GM21381 (cell line): ENCODE results near the gene ISLR.

Source experiments
- ATAC-seq: cut with Tn5 transposase; IDR thresholded peaks from one replicate; pipeline ENCODE4 v1.9.1; 2021; ENCODE audit warnings: mild to moderate bottlenecking, moderate library complexity; ENCODE audit not compliant: unreplicated experiment

Gene ISLR

GRCh38 chr15:74192751-74193150, 19.2 kb downstream of the ISLR start:
- ATAC-seq: no peak

- ATAC-seq: no peak
Measured at GRCh38 chr15:74193299-74193718, 19.8 kb downstream of the ISLR start.

GRCh38 chr15:74193905-74194304, 20.4 kb downstream of the ISLR start:
- no peak for ATAC-seq

GRCh38 chr15:74194572-74195559, 21.4 kb downstream of the ISLR start:
- ATAC-seq: no peak

DNA sequence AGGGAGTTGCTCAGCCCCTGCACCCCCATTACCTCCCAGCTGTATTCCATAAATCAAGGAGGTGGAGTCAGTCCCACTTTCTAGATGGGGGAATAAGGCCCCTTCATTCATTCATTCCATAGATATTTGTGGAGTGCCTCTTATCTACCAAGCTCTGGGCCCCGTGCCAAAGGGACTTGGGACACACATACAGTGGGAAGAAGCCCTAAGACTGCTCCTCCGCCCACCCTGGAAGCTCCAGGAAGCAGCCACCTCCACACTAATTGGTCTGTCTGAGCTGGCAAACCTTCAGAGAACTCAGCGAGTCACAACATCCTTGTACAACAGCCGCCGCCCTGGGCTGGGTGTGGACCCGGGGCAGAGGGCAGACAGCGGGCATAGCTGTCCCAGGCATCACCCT, 22.7 kb downstream of the ISLR start:
- no peak for ATAC-seq

DNA sequence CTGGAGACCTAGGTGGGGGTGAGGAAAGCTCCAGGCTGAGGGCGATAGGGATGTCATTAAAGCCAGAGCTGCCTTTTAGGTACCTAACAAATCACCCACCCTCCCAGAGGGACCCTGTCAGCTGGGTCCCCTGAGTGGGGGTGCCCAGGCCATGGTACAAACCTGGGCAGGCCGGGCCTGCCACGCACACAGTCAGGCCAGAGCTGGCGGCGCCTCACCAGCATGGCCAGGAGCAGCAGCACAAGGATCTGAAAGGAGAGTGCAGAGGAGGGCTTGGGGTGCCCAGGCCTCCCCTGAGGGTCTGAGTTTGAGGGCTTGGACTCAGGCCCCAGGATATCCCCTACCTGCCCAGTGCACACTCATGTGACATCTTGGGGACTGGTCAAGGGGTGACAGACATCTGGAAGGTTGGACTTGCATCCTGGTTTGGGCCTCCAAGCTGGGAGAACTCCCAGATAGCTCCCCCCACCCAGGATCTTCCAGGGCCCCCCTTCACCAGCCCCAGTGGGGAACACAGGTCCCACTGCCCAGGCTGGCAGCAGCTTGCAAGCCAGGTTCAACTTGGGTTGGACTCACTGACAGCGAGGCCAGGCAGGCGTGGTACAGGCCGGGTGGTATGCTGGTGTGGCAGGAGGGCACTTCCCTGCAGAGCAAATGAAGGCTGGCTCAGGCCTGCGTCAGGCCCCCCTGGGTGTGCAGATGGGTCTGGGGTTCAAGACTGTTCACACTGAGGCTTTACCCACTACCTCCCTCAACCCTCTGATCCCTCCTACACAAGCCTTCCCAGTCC, 23.9 kb downstream of the ISLR start:
- ATAC-seq: no peak

- ATAC-seq: no peak
Measured at GRCh38 chr15:74199297-74199652, 25.8 kb downstream of the ISLR start.

- ATAC-seq: no peak
Measured at GRCh38 chr15:74200412-74200815, 26.9 kb downstream of the ISLR start.

DNA sequence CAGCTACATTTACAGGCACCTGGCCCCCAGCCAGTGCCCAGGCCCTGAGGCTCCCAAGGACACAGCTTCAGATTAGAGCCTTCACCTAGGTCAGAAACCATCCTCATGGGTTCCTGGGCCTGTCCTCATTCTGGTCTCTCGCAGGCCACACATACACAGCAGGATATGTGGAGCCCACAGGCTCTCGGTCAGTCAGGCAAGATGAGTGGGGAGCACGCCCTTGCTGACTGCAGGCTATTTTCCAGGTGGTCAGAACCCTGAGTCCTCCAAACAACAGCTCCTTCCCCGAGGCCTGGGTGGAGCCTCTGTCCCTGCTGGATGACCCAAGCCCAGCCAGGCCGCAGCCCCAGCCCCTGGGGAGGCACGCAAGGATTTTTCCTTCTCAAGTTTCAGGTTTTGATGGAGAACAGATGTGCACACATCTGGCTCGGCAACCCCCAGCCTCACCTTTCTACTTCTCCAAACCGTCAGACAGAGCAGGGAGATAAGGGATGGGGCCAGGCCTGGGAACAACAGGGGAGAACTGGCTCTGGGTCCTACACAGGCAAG, 27.4 kb downstream of the ISLR start:
- ATAC-seq: no peak

DNA sequence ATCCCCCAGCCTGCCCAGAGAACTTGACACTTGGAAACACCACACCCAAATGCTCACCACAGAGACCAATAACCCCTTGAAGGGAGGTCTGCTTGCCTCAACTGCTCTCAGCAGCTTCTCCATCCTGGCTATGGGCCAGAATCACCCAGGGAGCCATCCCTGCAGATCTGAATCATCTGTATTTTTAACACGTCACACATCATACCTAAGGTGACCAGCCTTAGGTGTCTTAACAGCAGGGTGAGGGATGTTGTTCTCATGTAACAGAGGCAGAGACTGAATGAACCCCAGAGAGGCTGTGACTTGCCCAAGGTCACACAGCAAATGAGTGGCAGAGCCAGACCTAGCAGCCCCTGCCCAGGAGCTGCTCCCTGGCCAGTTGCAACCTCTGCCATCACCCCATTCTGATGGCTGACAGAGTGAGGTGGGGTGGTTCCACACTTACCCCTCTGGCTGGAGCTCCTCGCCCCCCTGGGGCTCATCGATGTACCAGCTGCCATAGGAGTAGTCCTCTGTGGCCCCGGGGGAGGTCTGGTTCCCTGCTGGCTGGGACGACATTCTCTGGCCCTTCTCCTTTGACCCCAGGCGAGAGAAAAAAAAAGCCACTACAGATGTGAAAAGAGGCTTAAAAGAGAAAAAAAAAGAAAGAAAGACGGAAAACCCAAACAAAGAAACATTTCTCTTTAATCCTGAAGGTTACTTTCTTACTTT, 28.4 kb downstream of the ISLR start:
- no peak for ATAC-seq

DNA sequence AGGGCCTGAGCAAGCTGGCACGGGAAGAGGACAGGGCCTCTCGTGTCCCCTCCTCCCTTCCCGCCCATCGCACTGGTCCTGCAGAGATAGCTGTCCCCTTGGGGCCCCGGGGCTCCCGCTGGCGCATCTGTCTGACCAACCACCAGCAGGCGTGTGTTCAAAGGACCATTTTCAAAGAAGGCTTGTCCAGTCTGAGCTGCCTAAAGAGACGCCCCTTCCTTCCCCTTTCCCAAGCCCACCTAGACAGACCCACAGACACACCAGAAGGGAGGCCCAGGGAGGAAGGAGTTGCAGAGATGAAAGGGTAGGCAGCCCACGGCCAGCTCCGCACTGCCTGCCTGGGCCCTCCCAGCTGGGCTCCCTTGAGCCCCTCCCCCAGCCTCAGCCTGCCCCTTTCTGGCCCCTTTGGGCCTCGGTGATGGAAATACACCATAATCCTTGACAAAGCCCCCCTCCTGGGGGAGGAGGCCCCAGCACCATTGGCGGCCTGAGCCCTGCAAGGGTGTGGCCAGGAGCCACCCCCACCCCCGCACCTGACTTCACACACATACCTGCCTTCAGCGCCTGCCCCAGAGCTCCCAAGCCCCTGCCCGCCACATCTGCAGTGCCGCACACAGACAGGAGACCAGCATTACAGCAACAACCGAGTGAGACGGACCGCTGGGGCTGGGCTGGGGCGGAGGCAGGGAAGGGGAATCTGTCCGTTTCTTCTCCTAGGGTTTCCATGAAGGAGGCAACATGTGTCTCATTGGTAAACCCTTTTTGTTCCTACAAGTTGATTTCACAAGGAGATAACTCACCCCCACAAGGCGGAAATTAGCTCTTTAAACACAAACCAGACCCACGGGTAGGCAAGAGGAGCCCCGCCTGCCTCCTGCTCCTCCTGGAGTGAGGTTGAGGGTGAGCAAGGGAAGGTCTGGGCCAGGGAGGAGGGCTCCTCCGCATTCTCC, 29.2 kb downstream of the ISLR start, which contains the start of gene STRA6:
Gene STRA6 (minus strand): TSS at position 336 of the 950 bp plus-strand sequence. CDS start 520 bp downstream, outside the sequence.
- no peak for ATAC-seq

GRCh38 chr15:74203914-74204431, 30.5 kb downstream of the ISLR start:
- no peak for ATAC-seq

GRCh38 chr15:74205582-74205947, 32.1 kb downstream of the ISLR start:
- no peak for ATAC-seq

DNA sequence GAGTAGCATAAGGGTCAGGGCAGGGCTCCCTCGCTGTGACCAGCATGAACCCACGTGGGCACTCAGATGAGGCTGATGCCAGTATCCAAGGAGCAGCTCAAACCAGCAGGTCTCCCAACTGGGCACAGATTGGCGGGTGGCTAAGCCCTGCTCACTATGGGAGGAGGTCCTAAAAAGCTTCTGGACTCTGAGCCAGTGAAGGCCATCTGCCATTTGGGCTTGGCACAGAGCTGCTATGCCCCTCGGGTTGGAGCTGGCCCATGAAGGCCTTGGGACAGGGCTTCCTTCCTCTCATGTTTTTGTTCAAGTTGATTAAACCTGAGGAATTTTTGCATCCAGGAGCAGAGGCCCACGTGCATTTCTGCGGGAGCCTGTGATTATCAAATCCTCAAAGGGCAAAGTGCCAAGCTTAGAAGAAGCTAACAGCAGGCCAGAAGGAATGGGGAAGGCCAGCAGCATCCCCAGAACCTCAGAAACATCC, 33.3 kb downstream of the ISLR start:
- no peak for ATAC-seq

DNA sequence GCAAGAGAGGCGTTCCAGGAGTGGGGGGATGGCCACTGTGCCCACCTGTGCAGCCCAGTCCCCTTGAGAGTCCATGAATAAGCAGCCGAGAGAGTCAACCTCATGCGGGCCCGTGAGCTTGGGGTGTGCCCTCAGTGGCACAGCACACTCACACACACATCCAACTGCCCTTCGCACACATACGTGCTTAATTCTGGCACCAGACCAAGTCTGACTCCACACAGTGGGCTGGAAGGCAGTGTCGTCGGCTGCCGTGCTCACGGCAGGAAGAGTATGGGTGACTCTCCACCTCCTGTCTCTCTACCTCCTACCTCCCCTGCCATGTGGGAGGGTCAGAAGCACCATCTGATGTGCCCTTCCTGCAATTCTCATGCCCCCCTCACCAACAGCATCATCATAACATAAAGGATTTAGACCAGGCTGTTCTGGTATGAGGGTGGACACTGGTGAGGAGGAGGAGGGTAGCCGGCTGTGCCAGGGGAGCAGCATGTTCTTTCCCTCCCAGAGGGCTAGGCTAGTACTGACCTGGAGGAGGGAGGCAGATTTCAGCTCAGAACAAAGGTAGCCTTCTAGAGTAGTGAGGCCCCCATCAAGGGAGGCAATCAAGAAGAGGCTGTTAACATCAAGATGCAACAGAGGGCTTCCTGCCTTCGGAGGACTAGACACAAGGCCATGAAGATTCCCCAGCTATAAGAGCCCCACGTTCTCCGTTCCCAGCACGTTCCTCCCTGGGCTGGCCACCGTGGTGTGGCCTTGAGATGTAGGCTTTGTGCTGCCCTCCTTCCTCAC, 34.3 kb downstream of the ISLR start:
- ATAC-seq: no peak

DNA sequence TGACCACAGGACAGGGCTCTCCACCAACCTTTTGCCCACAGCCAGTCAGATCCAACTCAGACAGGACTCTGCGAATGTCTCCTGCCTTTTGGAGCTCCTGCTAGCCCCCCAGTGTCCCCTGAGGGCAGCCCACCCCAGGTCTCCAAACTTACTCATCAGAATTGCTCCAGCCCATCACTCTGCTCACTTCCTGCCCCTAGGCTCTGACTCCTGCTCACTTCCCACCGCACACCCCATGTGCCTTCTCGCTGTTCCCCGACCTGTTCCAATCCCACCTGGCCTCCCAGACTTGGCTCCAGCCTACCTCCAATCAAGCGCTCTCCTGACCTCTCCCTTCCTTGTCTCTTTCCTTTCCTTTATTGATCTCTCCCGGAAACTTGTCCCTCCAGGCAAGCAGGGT, 35.0 kb downstream of the ISLR start:
- no peak for ATAC-seq

DNA sequence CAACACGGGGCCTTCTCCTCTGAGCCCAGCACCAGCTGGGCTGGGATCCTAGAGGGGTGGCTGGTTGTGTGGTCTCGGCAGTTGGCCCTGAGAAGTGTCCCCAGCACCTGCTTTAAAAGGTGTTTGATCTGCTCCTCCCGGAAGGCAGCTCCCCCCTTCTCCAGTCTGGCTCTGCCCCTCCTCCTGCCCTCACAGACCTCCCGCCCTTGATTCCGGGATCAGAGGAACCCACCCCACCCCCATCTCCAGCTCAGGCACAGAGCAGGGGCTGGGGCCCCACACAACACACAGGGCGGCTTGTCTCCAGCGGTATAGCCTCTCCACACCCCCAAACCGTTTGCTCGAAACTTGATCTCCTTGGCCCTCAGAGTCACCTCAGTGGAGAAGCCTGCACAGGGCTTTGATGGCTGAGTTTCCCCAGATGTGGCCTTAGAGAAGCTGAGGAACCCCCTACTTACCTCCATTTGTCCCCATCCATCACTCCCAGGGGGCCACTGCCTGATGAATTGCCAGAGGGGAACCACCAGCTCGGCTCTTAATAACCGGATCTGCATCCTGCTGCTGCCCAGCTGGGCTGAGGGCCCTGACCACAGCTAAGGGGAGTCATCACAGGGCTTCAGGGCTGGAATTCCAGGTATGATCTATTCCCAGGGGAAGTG, 35.5 kb downstream of the ISLR start:
- ATAC-seq: no peak

DNA sequence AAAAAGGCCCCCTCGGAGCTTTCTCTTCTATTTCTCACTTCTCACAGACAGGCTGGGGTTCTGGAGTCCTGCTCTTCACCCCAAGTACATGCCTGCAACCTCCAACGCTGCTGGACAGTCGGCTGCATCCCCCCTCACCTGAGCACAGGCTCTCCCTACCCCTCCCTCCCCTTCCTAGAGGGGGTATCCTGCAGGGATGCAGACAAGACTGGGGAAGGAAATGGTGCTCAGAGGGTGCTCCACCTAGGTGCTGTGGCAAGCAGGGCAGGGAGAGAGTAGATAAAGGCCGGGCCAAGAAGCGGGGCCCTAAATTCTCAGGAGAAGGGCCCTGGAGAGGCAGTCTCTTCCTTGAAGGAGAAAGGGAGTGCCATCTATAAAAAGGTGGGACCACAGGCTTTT, 36.0 kb downstream of the ISLR start:
- ATAC-seq: no peak
